HG02798 (cell line): Measurements from ENCODE around the gene JCAD.

Experiments used
- ATAC-seq: cut with Tn5 transposase; IDR thresholded peaks from one replicate; pipeline ENCODE4 v1.9.1; 2021; ENCODE audit warnings: mild to moderate bottlenecking; ENCODE audit not compliant: unreplicated experiment, poor library complexity

Gene JCAD

DNA sequence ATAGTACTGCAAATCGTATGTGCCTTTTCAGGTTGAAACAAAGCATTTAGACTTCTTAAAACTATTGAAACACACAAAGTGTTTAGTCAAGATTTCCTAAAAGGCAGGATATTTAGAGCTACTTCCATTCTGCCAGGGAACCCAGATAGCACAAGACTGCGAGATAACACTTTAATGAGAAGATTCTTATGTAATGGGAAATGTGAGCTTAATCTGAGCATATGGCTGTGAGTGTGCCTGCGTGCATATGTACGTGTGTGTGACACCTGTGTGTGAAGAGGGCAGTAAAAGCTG is 14.3 kb upstream of the JCAD start:
- ATAC-seq: no peak

GRCh38 chr10:30073045-30073766 is 13.8 kb upstream of the JCAD start:
- no peak for ATAC-seq

- no peak for ATAC-seq
Measured at GRCh38 chr10:30072068-30072467, 12.7 kb upstream of the JCAD start.

- ATAC-seq: no peak
Measured at GRCh38 chr10:30070001-30070685, 10.8 kb upstream of the JCAD start.

- ATAC-seq: no peak
Measured at GRCh38 chr10:30068492-30069223, 9.3 kb upstream of the JCAD start.

GRCh38 chr10:30063099-30063498 is 3.7 kb upstream of the JCAD start:
- no peak for ATAC-seq

GRCh38 chr10:30062582-30062981 is 3.2 kb upstream of the JCAD start:
- ATAC-seq: no peak

DNA sequence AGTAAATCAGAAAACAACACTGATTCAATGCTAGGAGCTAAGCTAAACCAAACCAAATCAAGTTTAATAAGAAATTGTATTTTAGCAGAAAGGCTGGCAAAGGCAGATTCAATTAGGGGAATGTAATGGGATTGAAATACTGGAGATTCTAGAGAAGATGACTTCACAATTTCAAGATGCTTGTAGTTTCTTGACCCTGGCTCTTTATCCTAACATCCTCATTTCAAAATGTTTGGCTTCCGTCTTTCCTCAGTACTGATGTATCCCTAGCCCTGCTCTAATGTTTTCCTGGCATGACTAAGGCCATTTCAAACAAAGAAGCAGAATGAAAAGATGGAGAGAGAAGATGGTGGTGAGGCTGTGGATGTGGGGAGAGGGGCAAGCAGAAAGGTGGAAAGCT is 2.7 kb upstream of the JCAD start:
- no peak for ATAC-seq

DNA sequence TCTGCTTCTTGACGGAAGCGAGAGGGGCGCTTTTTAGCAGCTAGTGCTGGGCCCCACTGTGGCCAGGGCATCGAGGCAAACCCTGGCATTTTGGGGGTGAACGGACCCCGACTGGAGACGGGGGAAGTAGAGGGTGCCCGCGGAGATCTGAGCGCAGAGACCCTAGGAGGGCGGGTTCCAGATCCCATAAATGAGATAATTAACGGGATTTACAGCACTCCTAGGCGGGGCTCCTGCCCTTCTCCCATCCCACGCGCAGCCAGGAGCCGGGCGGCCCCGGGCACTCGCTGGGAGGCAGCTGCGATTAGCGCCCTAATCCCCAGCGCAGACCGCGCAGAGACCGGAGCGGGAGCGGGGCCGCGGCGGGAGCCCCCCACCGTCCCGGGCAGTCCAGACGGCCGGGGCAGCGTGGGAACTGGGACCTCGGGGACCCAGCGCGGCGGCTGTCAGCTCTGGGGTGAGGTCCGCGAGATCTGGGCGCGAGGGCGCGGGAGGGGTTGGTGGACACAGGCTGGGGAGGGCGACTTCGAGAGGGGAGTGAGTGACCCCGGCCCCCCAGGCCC is 735 bp downstream of the JCAD start:
- no peak for ATAC-seq

DNA sequence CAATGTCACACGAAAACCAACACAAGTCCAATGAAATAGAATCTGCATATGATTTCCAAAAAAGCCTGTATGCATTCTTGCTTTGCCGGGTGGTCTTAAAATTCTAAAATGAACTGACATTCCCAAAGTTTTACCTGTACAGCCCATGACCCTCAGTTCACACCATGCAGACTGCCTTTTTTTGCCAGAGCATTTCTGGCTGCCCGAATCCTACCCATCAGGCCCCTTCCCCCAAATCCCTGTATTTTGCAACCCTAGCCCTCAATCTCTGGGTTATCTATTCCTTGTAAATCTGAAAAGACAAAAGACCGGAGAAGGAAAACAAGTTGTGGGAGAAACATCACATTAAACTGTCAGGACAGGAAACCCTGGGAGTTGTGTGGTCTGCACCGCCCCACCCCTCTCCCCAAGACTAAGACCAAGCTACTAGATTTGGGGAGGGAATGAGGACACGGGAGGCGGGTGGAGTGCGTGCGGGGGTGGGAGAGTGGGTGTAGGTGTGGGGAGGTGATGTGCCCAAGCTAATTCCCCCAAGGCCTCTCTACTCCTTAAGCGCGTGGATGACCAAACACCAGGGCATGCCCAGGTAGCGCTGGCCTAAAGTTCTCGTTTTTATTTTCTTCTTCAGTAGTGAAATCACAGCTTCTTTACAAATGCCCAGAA is 1.4 kb downstream of the JCAD start:
- ATAC-seq: no peak

GRCh38 chr10:30057421-30057841 is 2.0 kb downstream of the JCAD start:
- no peak for ATAC-seq

DNA sequence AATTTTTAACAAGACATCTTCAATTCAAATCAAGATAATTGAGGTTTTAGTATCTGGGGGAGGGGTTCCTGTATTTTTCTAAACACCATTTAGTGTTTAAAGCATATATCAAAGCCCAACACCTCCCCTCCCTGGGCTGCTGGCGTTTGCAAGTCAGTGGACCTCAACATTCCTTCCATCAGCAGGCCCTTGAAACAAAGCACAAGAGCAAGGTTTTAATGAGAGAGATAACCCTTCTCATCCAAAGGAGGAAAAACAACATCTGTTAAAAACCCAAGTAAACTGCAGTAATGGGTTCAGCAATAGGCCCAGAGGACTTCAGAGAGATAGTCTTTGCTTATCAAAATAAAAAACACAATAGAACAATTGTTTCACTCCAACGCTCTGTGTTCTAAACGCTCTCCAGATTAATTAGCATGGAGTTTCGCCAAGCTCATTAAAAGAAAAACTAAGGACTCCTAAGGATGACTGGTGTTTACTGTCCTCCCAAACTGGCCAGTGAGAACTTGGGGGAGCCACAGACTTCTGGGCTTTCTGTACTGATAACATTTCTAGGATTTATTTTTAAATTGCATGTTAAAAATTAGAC is 2.5 kb downstream of the JCAD start:
- ATAC-seq: no peak

GRCh38 chr10:30056281-30056680 is 3.1 kb downstream of the JCAD start:
- ATAC-seq: no peak

DNA sequence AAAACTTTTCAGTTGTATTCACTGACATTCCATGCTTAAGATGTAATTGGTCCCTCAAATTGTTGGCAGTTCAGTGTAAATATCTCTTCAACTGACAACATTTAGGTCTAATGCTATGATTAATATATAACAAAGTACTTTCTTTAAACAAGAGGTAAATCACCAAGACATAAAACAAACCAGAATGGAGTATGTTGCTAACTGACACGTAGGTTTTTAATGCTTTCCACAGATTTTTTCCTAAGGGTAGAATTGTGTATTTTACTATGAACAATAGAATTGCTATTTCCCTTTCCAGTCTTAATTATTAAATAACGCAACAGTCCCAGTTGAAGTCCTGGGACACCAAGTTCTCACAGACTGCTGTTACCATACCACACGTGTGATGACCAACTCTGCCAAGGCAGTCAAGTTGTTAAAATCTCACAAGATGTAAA is 4.1 kb downstream of the JCAD start:
- ATAC-seq: no peak

DNA sequence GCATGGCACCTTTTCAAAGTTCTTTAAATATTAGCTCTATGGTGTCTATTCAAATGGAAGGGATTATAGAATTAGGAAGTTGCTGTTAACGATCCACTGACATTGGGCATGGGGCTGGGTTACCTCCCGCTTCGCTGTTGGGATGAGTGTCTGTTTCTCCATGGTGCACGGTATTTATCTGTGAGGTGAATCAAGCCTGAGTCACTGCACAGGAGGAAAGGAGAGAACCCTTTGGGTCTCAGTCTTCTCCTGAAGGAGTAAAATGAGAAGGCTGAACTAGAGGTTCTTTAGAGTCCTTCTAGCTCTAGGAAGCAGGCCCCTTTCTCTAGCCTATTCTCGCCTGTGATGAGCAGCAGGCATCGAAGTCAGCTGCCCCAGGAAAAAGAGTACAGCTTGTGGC is 7.3 kb downstream of the JCAD start:
- no peak for ATAC-seq

DNA sequence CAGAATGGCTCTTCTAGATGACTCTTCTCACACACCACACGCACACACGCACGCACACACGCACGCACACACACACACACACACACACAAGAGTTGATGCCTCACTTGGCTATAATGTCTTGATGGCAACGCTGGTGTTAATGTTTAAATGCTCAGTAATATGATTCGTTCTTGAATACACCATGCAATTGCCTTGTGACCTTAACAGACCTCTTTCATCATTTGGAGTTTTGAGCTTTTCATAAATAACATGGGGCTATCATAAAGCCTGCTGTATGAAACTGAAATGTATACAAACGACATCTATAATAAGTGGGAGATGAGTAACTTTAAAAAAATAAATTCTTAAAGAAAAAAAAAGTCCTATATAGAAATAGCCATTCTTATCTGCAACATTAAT is 8.2 kb downstream of the JCAD start:
- no peak for ATAC-seq

- ATAC-seq: no peak
Measured at GRCh38 chr10:30050411-30050810, 9.0 kb downstream of the JCAD start.

DNA sequence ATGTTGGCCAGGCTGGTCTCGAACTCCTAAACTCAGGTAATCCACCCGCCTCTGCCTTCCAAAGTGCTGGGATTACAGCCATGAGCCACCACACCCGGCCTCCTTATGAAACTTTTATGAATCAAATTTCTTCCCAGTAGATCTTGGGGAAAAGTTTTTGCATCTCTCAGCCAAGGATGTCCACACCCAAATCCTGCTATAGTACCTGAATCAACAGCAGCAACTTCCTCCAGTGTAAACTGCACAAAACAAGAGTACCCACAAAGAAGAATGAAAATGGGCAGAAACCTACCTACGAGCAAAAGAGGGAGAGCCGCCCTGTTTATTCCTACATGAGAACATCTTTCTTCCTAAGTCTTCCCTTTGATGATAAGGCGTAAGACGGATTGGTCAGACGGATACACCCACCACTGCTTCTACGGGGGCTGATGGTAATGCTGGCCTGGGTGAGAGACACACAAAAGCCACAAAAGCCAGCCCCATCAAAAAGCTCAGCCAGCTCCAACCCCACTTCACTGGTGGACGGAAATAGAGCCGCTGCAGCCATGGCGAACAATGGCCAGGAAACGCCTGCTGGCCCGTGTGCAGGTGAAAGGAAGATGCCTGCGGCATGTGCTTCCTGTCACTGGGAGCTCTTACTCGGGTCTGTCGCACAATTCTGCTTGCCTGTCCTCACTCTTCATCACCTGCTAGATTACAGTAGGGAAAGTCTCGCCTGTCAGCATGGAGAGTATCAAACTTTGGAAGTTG is 10.4 kb downstream of the JCAD start:
- no peak for ATAC-seq

DNA sequence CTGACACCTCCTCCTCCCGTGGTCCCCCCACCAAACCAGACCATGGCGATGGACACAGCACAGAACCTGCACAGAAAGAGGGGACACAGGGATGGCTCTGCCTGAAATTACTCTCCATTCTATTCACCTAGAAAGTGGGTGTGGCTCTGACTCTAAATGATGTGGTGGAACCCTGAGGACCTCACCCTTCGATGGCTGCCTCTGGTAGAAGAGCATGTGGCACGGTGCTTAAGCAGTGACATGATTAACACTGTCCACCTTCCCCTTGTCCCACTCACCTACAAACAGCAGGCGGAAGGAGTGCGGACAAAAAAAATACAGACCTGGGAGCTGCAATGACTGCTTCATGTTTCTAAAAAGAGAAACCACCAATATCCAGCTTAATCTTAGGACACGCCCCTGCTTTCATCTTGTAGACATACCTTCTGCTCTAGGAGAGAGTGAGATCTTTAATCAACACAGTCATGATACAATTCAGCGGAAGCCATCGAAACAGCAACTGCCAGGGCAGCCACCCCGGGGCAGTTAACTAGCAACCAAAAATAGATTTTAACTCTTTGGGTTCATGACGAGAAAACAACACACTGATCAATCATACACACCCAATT is 11.4 kb downstream of the JCAD start:
- ATAC-seq: no peak
